ENCODE measurements around the gene NUDT1. TPM values are rescaled to one million over a fixed set of nuclear protein-coding genes. Genes with fewer than 3 reads are reported as not detected.
A peak's percentile ranks its signal among the peaks of the same experiment; 100 is the strongest.

Gene NUDT1
- total RNA-seq, 1 experiment from 2014 or later, result 84.7 TPM

GRCh38 chr7:2237109-2237602, 4.9 kb upstream of the NUDT1 start:
- Histone ChIP-seq H3K56ac (ENCODE audit: insufficient read length, low read depth, low read length) (no peak overlapping the region), H2BK12ac (ENCODE audit: insufficient read length, low read depth, low read length) (no peak overlapping the region), H3K4me2 (ENCODE audit: insufficient read depth, insufficient read length, low read length) (no peak overlapping the region), H3T11ph (ENCODE audit: low read length) (no peak overlapping the region), H3K23me2 (ENCODE audit: insufficient read length, low read depth, low read length, poor library complexity, severe bottlenecking) (peaks cover 7% of the 10 kb centered on the region), H4K20me1 (ENCODE audit: control insufficient read depth, insufficient read depth, insufficient read length) (no peaks in the 10 kb centered on the region), H3K79me2 (ENCODE audit: insufficient read depth, low read length) (peaks cover 6% of the 10 kb centered on the region; the same call in 1 of the 2 replicates), H3K9me3 (ENCODE audit: control insufficient read depth, low read depth, low read length) (no peaks in the 10 kb centered on the region), H2AFZ (ENCODE audit: low read length) (no peak overlapping the region), H4K91ac (ENCODE audit: insufficient read length, low read depth, low read length) (no peak overlapping the region), H3K14ac (ENCODE audit: insufficient read depth, low read length) (no peak overlapping the region), H4K5ac (ENCODE audit: insufficient read length, low read depth, low read length) (no peak overlapping the region), H2AK5ac (ENCODE audit: insufficient read length, low read length) (no peak overlapping the region), H3K27me3 (ENCODE audit: insufficient read depth, low read length) (no peaks in the 10 kb centered on the region), H3K23ac (ENCODE audit: insufficient read length, low read depth, low read length) (no peak overlapping the region), H3K4me1 (ENCODE audit: insufficient read depth, low read length) (no peaks in the 10 kb centered on the region), H2BK20ac (ENCODE audit: low read depth, low read length, poor library complexity, severe bottlenecking) (no peak overlapping the region), H3K9ac (ENCODE audit: extremely low read depth, insufficient read length, low read length) (no peak overlapping the region), H3K79me1 (ENCODE audit: insufficient read depth, low read depth, low read length, poor library complexity, severe bottlenecking) (no peaks in the 10 kb centered on the region), H3K18ac (ENCODE audit: insufficient read length, low read depth, low read length) (no peak overlapping the region), H3K4ac (ENCODE audit: low read depth, low read length) (no peak overlapping the region), H2BK120ac (ENCODE audit: low read depth, low read length, poor library complexity, severe bottlenecking) (no peak overlapping the region), H4K8ac (replicated peaks; ENCODE audit: insufficient read length, low read depth, low read length) (no peak overlapping the region), H3K27ac (ENCODE audit: insufficient read length, low read depth, low read length) (no peak overlapping the region), H2BK5ac (ENCODE audit: insufficient read length, low read length) (no peak overlapping the region), H2BK15ac (ENCODE audit: low read depth, low read length) (no peak overlapping the region)
- DNase-seq, result no peak
- Mint-ChIP-seq H3K4me3 (no peak overlapping the region), H3K27ac (peak overlapping the region in 2 of 3 experiments; percentile 87 to 89; a peak in 5 of 7 replicates), H3K4me1 (peaks cover 7 to 8% of the 10 kb centered on the region in 2 experiments), H3K9me3 (no peaks in the 10 kb centered on the region), H3K27me3 (ENCODE audit: low read depth) (no peaks in the 10 kb centered on the region), H3K36me3 (ENCODE audit: insufficient read depth in 1 of 3, low read depth in 3 of 3) (peaks cover 20 to 57% (median 54%) of the 10 kb centered on the region in 3 experiments)
- no CpG with 5 or more reads among the region's 12 CpGs for WGBS (ENCODE audit: extremely low coverage, insufficient read length, low lambda C conversion rate)
- no peak for TF ChIP-seq CTCF (conservative IDR thresholded peaks at IDR 0.05)
